Natural killer cell treated with Interleukin-12 subunit alpha and Interleukin-12 subunit beta and Interleukin-15 and Interleukin-18, amount 100 ng/mL, for 72 hours (primary cell): Measurements from ENCODE around the gene SORCS2. TPM values are rescaled to one million over a fixed set of nuclear protein-coding genes. Genes with fewer than 3 reads are reported as not detected.

Source experiments
- ATAC-seq, 2 donors: fragments of 150-1000 bp; cut with Tn5 transposase in 1 of 2; sonication (Bioruptor Pico), chemical (Tn5 transposase) in 1 of 2; 2 replicates each; pipeline ENCODE4 v1.10.0; 2021
- DNase-seq: peaks from one replicate; pipeline ENCODE4 v3.0.0; 2022; ENCODE audit warnings: low spot score
- H3K27ac Mint-ChIP-seq, 2 donors: 1 replicate in 1 of 2; 2 replicates in 1 of 2; pipeline ENCODE4 v1.8.0; 2022; ENCODE audit warnings: mixed read lengths in 2 of 2, mild to moderate bottlenecking in 1 of 2, moderate library complexity in 1 of 2
- H3K27me3 Mint-ChIP-seq, 2 donors: 1 replicate in 1 of 2; 2 replicates in 1 of 2; pipeline ENCODE4 v1.8.0; 2022; ENCODE audit warnings: mixed read lengths in 2 of 2
- H3K36me3 Mint-ChIP-seq: one replicate; pipeline ENCODE4 v1.8.0; 2022; ENCODE audit warnings: mixed read lengths
- H3K4me1 Mint-ChIP-seq, 2 donors: 1 replicate in 1 of 2; 2 replicates in 1 of 2; pipeline ENCODE4 v1.8.0; 2022; ENCODE audit warnings: low read depth in 2 of 2, mixed read lengths in 2 of 2, mild to moderate bottlenecking in 1 of 2
- H3K4me3 Mint-ChIP-seq: one replicate; pipeline ENCODE4 v1.8.0; 2022; ENCODE audit warnings: mixed read lengths
- H3K9me3 Mint-ChIP-seq: 2 replicates; pipeline ENCODE4 v1.8.0; 2022; ENCODE audit warnings: mixed read lengths
- total RNA-seq, 2 donors: library from RNA; stranded (reverse); gene quantifications; one replicate each; pipeline ENCODE4 v1.2.3, GENCODE V29; 2022

The SORCS2 gene
- total RNA-seq, 2 donors from 2014 or later: 0.17 to 0.21 TPM

GRCh38 chr4:7335344-7336066, 143.2 kb downstream of the SORCS2 start:
- H3K4me1 Mint-ChIP-seq: no peaks in the 10 kb centered on the region
- no peaks in the 10 kb centered on the region for H3K36me3 Mint-ChIP-seq
- no peak overlapping the region for H3K4me3 Mint-ChIP-seq
- DNase-seq (peak; percentile 74), ATAC-seq (peak; percentile 36 to 73)
- peaks cover 0 to 14% of the 10 kb centered on the region in 2 donors for H3K27me3 Mint-ChIP-seq
- H3K9me3 Mint-ChIP-seq: no peaks in the 10 kb centered on the region
- no peak overlapping the region for H3K27ac Mint-ChIP-seq

DNA sequence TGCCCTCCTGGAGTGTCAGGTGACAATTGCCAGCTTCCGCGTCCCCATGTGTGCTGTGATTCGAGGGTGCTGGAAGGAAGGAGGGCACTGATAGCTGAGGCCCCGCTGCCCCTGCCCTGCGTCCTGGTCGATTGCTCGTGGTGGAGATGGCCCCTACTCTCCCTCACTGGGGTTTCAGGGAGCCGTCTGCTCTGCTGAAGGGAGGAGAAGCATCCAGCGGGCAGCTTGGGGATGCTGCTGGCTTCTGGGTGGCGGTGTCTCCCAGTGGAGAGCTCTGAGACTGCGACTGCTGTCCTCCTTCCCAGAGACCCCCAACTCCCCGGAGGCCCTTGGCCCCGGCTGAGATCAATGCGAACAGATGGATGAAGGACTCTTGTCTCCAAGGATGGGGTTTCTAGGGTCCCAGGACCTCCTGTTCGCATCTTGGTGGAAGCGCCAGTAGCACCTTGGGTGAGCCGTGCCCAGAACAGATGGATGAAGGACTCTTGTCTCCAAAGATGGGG, 143.8 kb downstream of the SORCS2 start:
- Mint-ChIP-seq H3K4me1 (no peaks in the 10 kb centered on the region), H3K27me3 (peaks cover 0 to 13% of the 10 kb centered on the region in 2 donors), H3K4me3 (no peak overlapping the region), H3K9me3 (no peaks in the 10 kb centered on the region), H3K36me3 (no peaks in the 10 kb centered on the region), H3K27ac (no peak overlapping the region)
- DNase-seq: no peak
- no peak for ATAC-seq

GRCh38 chr4:7336732-7337131, 144.4 kb downstream of the SORCS2 start:
- H3K4me1 Mint-ChIP-seq: no peaks in the 10 kb centered on the region
- no peaks in the 10 kb centered on the region for H3K9me3 Mint-ChIP-seq
- ATAC-seq (no peak), DNase-seq (no peak)
- H3K27me3 Mint-ChIP-seq: peaks cover 0 to 8% of the 10 kb centered on the region in 2 donors
- H3K4me3 Mint-ChIP-seq: no peak overlapping the region
- no peaks in the 10 kb centered on the region for H3K36me3 Mint-ChIP-seq
- no peak overlapping the region for H3K27ac Mint-ChIP-seq

DNA sequence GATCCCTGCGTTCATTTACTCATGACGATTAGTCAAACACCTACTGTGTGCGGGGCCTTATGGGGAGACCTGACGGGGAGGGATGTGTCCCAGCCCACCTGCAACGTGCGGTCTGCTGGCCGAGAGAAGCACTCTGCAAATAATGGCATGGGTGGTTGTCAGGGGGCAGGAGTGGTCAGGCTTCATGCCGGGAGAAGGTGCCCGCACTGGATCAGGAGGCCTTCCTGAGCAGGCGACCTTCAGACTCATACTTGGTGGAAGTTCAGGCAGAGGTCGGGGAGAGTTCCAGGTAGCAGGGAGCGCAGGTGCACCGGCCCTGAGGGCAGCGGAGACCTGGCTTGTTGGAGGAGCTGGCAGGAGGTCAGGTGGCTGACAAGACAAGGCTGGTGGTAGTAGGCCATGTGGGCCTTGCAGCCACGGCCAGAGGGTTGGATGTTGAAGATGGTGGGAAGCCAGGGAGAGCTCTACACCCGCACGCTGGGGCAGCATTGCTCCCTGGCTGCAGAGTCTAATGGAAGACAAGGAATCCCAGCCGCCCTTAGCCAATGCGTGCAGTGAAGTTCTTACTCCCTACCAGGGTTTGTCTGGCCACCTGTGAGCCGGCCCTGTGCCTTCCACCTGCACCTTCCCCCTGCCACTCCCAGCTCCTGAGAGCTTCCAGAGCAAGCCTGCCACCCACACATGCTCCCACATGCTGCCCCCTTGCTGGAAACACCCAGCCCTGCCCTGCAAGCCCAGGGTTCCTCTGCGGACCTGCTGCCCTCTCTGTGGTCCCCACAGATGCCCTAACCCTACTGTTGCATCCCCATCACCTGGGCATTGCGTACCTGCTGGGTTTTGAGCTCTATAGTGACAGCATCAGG, 145.1 kb downstream of the SORCS2 start:
- H3K27ac Mint-ChIP-seq: no peak overlapping the region
- no peaks in the 10 kb centered on the region for H3K36me3 Mint-ChIP-seq
- H3K4me3 Mint-ChIP-seq: no peak overlapping the region
- DNase-seq (no peak), ATAC-seq (no peak)
- peaks cover 0 to 8% of the 10 kb centered on the region in 2 donors for H3K27me3 Mint-ChIP-seq
- H3K9me3 Mint-ChIP-seq: no peaks in the 10 kb centered on the region
- H3K4me1 Mint-ChIP-seq: no peaks in the 10 kb centered on the region

GRCh38 chr4:7338059-7338452, 145.7 kb downstream of the SORCS2 start:
- no peaks in the 10 kb centered on the region for H3K36me3 Mint-ChIP-seq
- no peaks in the 10 kb centered on the region for H3K9me3 Mint-ChIP-seq
- ATAC-seq: no peak
- no peak for DNase-seq
- H3K27ac Mint-ChIP-seq: no peak overlapping the region
- no peaks in the 10 kb centered on the region for H3K4me1 Mint-ChIP-seq
- H3K27me3 Mint-ChIP-seq: peaks cover 0 to 8% of the 10 kb centered on the region in 2 donors
- no peak overlapping the region for H3K4me3 Mint-ChIP-seq

- Mint-ChIP-seq H3K27me3 (peaks cover 0 to 8% of the 10 kb centered on the region in 2 donors), H3K4me3 (no peak overlapping the region), H3K9me3 (no peaks in the 10 kb centered on the region), H3K4me1 (no peaks in the 10 kb centered on the region), H3K36me3 (no peaks in the 10 kb centered on the region), H3K27ac (no peak overlapping the region)
- peak; percentile 47 for DNase-seq
- no peak for ATAC-seq
Observed at GRCh38 chr4:7338876-7339623, 146.7 kb downstream of the SORCS2 start.

GRCh38 chr4:7339751-7340552, 147.6 kb downstream of the SORCS2 start:
- H3K9me3 Mint-ChIP-seq: no peaks in the 10 kb centered on the region
- no peak overlapping the region for H3K4me3 Mint-ChIP-seq
- no peaks in the 10 kb centered on the region for H3K4me1 Mint-ChIP-seq
- no peak overlapping the region for H3K27ac Mint-ChIP-seq
- DNase-seq (peak; percentile 39), ATAC-seq (no peak)
- H3K36me3 Mint-ChIP-seq: no peaks in the 10 kb centered on the region
- H3K27me3 Mint-ChIP-seq: peaks cover 0 to 5% of the 10 kb centered on the region in 2 donors

- Mint-ChIP-seq H3K36me3 (peaks cover 2% of the 10 kb centered on the region), H3K9me3 (peaks cover 1% of the 10 kb centered on the region), H3K27me3 (peaks cover 4 to 8% of the 10 kb centered on the region in 2 donors), H3K4me3 (no peak overlapping the region), H3K27ac (no peak overlapping the region), H3K4me1 (no peaks in the 10 kb centered on the region)
- DNase-seq (no peak), ATAC-seq (no peak)
Observed at GRCh38 chr4:7340553-7341433, 148.5 kb downstream of the SORCS2 start.

- no peak for ATAC-seq
- peaks cover 6% of the 10 kb centered on the region for H3K36me3 Mint-ChIP-seq
- no peak overlapping the region for H3K27ac Mint-ChIP-seq
- peaks cover 6% of the 10 kb centered on the region for H3K9me3 Mint-ChIP-seq
- no peaks in the 10 kb centered on the region for H3K4me1 Mint-ChIP-seq
- H3K4me3 Mint-ChIP-seq: no peak overlapping the region
- no peak for DNase-seq
- H3K27me3 Mint-ChIP-seq: peaks cover 9 to 12% of the 10 kb centered on the region in 2 donors
Observed at GRCh38 chr4:7341491-7342222, 149.3 kb downstream of the SORCS2 start.

DNA sequence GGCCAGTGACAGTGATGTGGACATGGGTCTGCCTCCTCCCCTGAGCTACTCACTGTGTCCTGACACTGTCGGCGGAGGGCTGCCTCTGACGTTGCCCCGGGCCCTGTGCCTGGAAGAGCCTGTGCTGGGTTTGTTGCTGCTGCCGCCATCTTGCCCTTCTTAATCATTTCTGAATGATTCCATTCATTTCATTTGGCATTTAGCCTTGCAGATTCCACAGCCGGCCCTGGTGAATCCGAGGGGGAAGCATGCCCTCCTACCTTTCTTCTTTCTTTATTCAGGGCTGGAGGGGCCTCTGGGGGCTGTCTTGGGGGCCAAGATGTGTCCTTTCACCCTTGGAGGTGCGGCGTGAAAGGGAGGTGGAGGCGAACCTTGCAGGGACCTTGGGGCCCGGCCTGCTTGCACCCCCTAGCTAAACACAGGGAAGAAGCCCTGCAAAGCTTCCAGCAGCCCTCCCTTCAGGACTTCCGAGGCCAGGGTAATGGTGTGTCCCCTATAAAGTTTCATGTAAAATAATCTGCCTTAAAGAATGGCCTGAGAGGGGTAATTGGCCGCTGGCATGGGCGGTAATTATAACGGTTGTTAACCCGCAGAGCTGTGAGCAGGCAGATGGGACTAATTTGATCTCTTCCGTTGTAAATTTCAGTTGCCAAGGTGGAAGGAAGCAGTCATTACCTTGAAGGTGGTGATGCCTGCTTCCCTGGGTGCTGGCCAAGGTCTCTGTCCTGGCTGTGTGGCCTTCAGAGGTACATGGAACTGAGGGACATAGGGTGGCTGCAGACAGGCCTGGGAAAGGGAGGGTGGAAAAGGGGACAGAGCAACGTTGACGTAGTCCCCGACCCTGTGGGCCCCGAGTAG, 150.1 kb downstream of the SORCS2 start:
- Mint-ChIP-seq H3K4me3 (no peak overlapping the region), H3K27ac (no peak overlapping the region), H3K4me1 (no peaks in the 10 kb centered on the region), H3K36me3 (peaks cover 6% of the 10 kb centered on the region), H3K9me3 (peaks cover 7% of the 10 kb centered on the region), H3K27me3 (peaks cover 9 to 13% of the 10 kb centered on the region in 2 donors)
- no peak for DNase-seq
- no peak for ATAC-seq

- peaks cover 9 to 13% of the 10 kb centered on the region in 2 donors for H3K27me3 Mint-ChIP-seq
- H3K36me3 Mint-ChIP-seq: peaks cover 6% of the 10 kb centered on the region
- no peak overlapping the region for H3K4me3 Mint-ChIP-seq
- DNase-seq: no peak
- H3K4me1 Mint-ChIP-seq: no peaks in the 10 kb centered on the region
- no peak overlapping the region for H3K27ac Mint-ChIP-seq
- no peak for ATAC-seq
- peaks cover 7% of the 10 kb centered on the region for H3K9me3 Mint-ChIP-seq
Observed at GRCh38 chr4:7343081-7343655, 150.8 kb downstream of the SORCS2 start.
